WTC11 (cell line): ENCODE results near the gene LPP. TPM values are rescaled to one million over a fixed set of nuclear protein-coding genes. Genes with fewer than 3 reads are reported as not detected.

ENCODE experiments used
- ATAC-seq: fragments of 200-7000 bp; cut with Tn5 transposase; 2 replicates; pipeline ENCODE4 v1.10.0; 2021; ENCODE audit warnings: mild to moderate bottlenecking, moderate library complexity
- CTCF ChIA-PET: fragments of 300-600 bp; sonication (Branson Sonifier 250); formaldehyde crosslinking; loops from one replicate; lab custom pipeline; 2021; ENCODE audit warnings: antibody characterized with exemption; lab: Charles Lee
- POLR2A ChIA-PET: fragments of 350-600 bp; sonication (Branson Sonifier 250); formaldehyde crosslinking; loops from one replicate; lab custom pipeline; 2021; ENCODE audit warnings: antibody characterized with exemption; lab: Charles Lee
- DNase-seq: peaks from one replicate; pipeline ENCODE4 v3.0.0; 2021; ENCODE audit warnings: low spot score
- H3K27ac Mint-ChIP-seq: 2 replicates; pipeline ENCODE4 v1.8.0; 2021; ENCODE audit warnings: mixed read lengths
- H3K27me3 Mint-ChIP-seq: 2 replicates; pipeline ENCODE4 v1.8.0; 2021; ENCODE audit warnings: low read depth, mild to moderate bottlenecking, moderate library complexity, mixed read lengths
- H3K36me3 Mint-ChIP-seq: 2 replicates; pipeline ENCODE4 v1.8.0; 2021; ENCODE audit warnings: mixed read lengths
- H3K4me1 Mint-ChIP-seq: 2 replicates; pipeline ENCODE4 v1.8.0; 2022; ENCODE audit warnings: mixed read lengths
- H3K4me3 Mint-ChIP-seq: 2 replicates; pipeline ENCODE4 v1.8.0; 2021; ENCODE audit warnings: mild to moderate bottlenecking, moderate library complexity, mixed read lengths
- H3K9me3 Mint-ChIP-seq: 2 replicates; pipeline ENCODE4 v1.8.0; 2021; ENCODE audit warnings: mixed read lengths
- ATF1 ChIP-seq: sonication (generic); formaldehyde crosslinking; IDR thresholded peaks from 2 replicates; pipeline ENCODE4 v1.8.1; 2023; ENCODE audit warnings: mild to moderate bottlenecking, moderate library complexity, missing genetic modification reagents
- CTCF ChIP-seq: fragments of 200-600 bp; IDR thresholded peaks from 2 replicates; pipeline ENCODE4 v1.8.0; 2022; ENCODE audit warnings: antibody characterized with exemption
- ETV6 ChIP-seq: sonication (generic); formaldehyde crosslinking; IDR thresholded peaks from 2 replicates; pipeline ENCODE4 v1.8.1; 2022; ENCODE audit warnings: mild to moderate bottlenecking, missing genetic modification reagents
- GRHL2 ChIP-seq: fragments of 250-450 bp; sonication (Bioruptor Pico); IDR thresholded peaks from 2 replicates; pipeline ENCODE4 v1.8.0; 2022; ENCODE audit warnings: mild to moderate bottlenecking, moderate library complexity; ENCODE audit not compliant: insufficient replicate concordance, severe bottlenecking
- NFYB ChIP-seq: sonication (generic); formaldehyde crosslinking; conservative IDR thresholded peaks from 2 replicates; pipeline ENCODE4 v1.8.0; 2022; ENCODE audit warnings: low read depth, missing genetic modification reagents
- PRRX2 ChIP-seq: fragments of 250-450 bp; sonication (Bioruptor Pico); IDR thresholded peaks from 2 replicates; pipeline ENCODE4 v1.8.0; 2021; ENCODE audit warnings: mild to moderate bottlenecking
- ZMAT4 ChIP-seq: fragments of 250-450 bp; sonication (Bioruptor Pico); IDR thresholded peaks from 2 replicates; pipeline ENCODE4 v1.9.0; 2021; ENCODE audit warnings: mild to moderate bottlenecking
- ZNF263 ChIP-seq: sonication (generic); formaldehyde crosslinking; IDR thresholded peaks from 2 replicates; pipeline ENCODE4 v1.8.1; 2022; ENCODE audit warnings: low read depth, mild to moderate bottlenecking, moderate library complexity, missing genetic modification reagents
- ZNF281 ChIP-seq: sonication (generic); formaldehyde crosslinking; IDR thresholded peaks from 2 replicates; pipeline ENCODE4 v1.8.0; 2023; ENCODE audit warnings: mild to moderate bottlenecking, missing genetic modification reagents
- ZNF423 ChIP-seq: fragments of 250-450 bp; sonication (Bioruptor Pico); IDR thresholded peaks from 2 replicates; pipeline ENCODE4 v2.1.2; 2022; ENCODE audit warnings: mild to moderate bottlenecking, moderate library complexity
- ZNF425 ChIP-seq: fragments of 250-450 bp; sonication (Bioruptor Pico); conservative IDR thresholded peaks from 2 replicates; pipeline ENCODE4 v1.9.0; 2021; ENCODE audit warnings: mild to moderate bottlenecking
- ZNF532 ChIP-seq: fragments of 250-450 bp; sonication (Bioruptor Pico); IDR thresholded peaks from 2 replicates; pipeline ENCODE4 v1.9.0; 2021; ENCODE audit warnings: mild to moderate bottlenecking, borderline replicate concordance
- ZSCAN18 ChIP-seq: fragments of 250-450 bp; sonication (Bioruptor Pico); IDR thresholded peaks from 2 replicates; pipeline ENCODE4 v2.1.2; 2022; ENCODE audit warnings: mild to moderate bottlenecking, moderate library complexity
- total RNA-seq: library from RNA; stranded (reverse); gene quantifications from 3 replicates; pipeline ENCODE4 v1.2.3, GENCODE V29; 2021

LPP gene
- total RNA-seq, 1 experiment from 2014 or later, result 49.6 TPM

- ChIA-PET POLR2A (no interaction called here), CTCF (no interaction called here)
- Mint-ChIP-seq H3K4me3 (no peak overlapping the region), H3K27ac (no peak overlapping the region), H3K9me3 (no peaks in the 10 kb centered on the region), H3K4me1 (peaks cover 10% of the 10 kb centered on the region), H3K36me3 (no peaks in the 10 kb centered on the region), H3K27me3 (no peaks in the 10 kb centered on the region)
- DNase-seq (no peak), ATAC-seq (no peak)
- TF ChIP-seq GRHL2, result no peak
Measured at GRCh38 chr3:188385295-188385694, 231.3 kb downstream of the LPP start.

- H3K9me3 Mint-ChIP-seq, result no peaks in the 10 kb centered on the region
- ChIA-PET CTCF (no interaction called here), POLR2A (no interaction called here)
- H3K4me3 Mint-ChIP-seq, result no peak overlapping the region
- no peak for DNase-seq
- no peaks in the 10 kb centered on the region for H3K36me3 Mint-ChIP-seq
- no peak for ATAC-seq
- TF ChIP-seq ZSCAN18 (CRISPR knock-in tag), result no peak
- H3K27ac Mint-ChIP-seq, result peak overlapping the region; percentile 50; the same call in 1 of the 2 replicates
- no peaks in the 10 kb centered on the region for H3K27me3 Mint-ChIP-seq
- H3K4me1 Mint-ChIP-seq, result peaks cover 19% of the 10 kb centered on the region
Measured at GRCh38 chr3:188389711-188390342, 235.9 kb downstream of the LPP start.

GRCh38 chr3:188390343-188390718, 236.4 kb downstream of the LPP start:
- Mint-ChIP-seq H3K4me1 (peaks cover 19% of the 10 kb centered on the region), H3K4me3 (no peak overlapping the region), H3K36me3 (no peaks in the 10 kb centered on the region)
- CTCF ChIA-PET, result no interaction called here
- TF ChIP-seq ETV6 (CRISPR knock-in tag) (no peak), ZNF423 (CRISPR knock-in tag) (no peak), ATF1 (no peak), PRRX2 (CRISPR knock-in tag) (no peak), ZNF425 (CRISPR knock-in tag) (no peak), ZNF281 (CRISPR knock-in tag) (no peak), GRHL2 (no peak), ZSCAN18 (CRISPR knock-in tag) (no peak), CTCF (no peak), ZNF532 (CRISPR knock-in tag) (no peak), NFYB (no peak), ZMAT4 (CRISPR knock-in tag) (no peak), ZNF263 (CRISPR knock-in tag) (no peak)
- TF ChIP-seq, all 79 proteins: peak for 0
- Mint-ChIP-seq H3K27me3 (no peaks in the 10 kb centered on the region), H3K9me3 (no peaks in the 10 kb centered on the region), H3K27ac (peak overlapping the region; percentile 17)
- ATAC-seq (no peak), DNase-seq (no peak)
- POLR2A ChIA-PET, result no interaction called here
